ENCODE results near the gene ZNF428.
"Not testable (repeated sequence)": the region's sequence is repeated elsewhere in the genome, so short reads cannot be mapped to it uniquely, and the experiment has no call there.

ZNF428 gene

GRCh38 chr19:43616954-43617353 lies 2.5 kb downstream of the ZNF428 start:
- no peak for DNase-seq (ENCODE audit: low read depth, low spot score)

DNA sequence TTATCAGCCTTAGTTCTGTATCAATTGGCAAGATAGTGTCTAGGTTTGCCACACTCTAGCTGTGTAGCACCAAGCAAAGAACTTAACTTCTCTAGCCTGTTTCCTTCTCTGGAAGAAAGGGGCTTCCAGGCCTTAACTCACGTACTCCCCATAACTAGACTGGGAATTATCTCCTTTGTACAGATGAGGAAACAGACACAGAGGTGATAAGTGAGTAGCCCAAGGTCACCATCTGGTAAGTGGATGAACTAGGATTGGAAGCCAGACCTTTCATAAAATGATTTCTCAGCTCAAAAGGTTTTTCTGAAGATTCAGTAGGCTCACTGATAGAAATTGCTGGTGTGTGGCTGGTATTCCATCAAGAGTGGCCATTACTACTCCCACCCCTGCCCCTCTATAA lies 3.1 kb downstream of the ZNF428 start:
- DNase-seq (ENCODE audit: low read depth, low spot score): no peak

DNA sequence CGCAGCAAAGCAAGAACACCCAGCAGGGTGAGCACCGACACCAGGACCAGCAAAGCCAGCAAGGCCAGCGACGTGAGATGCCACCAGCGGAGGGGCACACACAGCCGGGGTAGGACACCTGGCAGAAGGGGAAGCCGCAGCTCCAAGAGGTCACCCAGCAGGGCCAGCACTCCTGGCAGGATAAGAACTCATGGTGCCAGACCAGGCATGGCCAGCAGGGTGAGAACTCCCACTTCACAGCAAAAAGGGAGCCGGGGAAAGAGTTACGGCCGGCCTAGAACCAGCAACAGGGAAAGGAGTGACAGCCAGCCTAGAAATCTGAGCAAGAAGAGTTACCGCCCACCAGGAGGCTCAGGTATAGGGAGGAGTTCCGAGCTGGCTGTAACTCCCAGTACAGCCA lies 7.1 kb downstream of the ZNF428 start:
- DNase-seq (ENCODE audit: low read depth, low spot score): no peak

DNA sequence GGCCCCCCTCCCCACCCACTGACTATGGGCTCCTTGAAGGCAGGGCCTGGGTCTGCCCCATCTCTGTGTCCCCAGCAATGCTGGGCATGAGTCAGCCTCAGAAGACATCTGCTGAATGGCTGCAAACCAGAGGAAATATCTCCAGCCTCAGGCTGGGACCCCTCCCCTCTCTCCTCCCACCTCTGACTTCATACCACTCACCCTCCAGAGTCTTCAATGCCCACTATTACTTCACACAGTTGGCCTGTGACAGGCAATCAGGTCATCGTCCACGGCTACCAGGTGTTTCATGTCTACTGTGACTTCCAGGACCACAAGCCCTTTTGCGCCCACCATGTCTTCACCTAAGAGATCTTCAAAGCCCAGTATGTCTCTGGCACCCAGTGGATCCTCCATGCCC lies 7.6 kb downstream of the ZNF428 start, which contains the start of gene SRRM5:
SRRM5 (plus strand) TSS at position 301 of the 400 bp plus-strand sequence; CDS start at position 335, 34 bp downstream.
- no peak for DNase-seq (ENCODE audit: low read depth, low spot score)

DNA sequence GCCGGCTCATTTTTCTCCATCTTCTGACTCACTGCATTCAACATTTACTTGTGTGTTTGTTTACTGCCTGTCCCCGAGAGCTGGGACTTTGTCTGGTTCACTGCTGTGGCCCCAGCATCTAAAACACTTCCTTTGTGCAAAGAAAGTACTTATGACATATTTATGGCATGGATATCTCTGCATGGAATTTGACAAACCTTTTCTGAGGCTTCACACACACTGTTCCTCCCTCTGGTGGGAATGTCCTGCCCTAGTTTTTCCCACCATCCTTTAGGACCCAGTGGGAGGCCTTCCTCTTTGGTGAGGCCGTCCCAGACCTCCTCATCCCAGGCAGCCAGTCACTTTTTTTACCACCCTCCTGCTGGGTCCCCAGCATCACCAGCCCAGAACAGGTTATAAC lies 8.9 kb downstream of the ZNF428 start:
- peak; percentile 60 for DNase-seq (ENCODE audit: low read depth, low spot score)

DNA sequence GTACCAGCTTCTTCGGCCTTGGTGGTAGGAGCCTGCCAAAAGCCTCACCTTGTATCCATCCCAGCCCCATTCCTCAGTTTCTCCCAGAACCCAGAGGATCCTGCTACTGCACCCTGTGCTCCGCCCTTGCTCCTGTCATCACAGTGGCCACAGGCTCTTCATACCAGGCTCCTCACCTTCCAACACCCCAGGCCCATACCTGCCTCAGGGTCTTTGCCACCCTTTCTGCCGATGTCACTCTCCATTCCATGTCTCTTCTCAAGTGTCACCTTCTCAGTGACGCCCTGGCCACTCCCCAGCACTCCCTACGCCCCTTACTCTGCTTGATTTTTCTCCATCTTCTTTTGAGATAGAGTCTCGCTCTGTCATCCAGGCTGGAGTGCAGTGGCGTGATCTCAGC lies 9.6 kb downstream of the ZNF428 start:
- no peak for DNase-seq (ENCODE audit: low read depth, low spot score)

GRCh38 chr19:43607238-43608205 lies 11.9 kb downstream of the ZNF428 start:
- DNase-seq (ENCODE audit: low read depth, low spot score): no peak

DNA sequence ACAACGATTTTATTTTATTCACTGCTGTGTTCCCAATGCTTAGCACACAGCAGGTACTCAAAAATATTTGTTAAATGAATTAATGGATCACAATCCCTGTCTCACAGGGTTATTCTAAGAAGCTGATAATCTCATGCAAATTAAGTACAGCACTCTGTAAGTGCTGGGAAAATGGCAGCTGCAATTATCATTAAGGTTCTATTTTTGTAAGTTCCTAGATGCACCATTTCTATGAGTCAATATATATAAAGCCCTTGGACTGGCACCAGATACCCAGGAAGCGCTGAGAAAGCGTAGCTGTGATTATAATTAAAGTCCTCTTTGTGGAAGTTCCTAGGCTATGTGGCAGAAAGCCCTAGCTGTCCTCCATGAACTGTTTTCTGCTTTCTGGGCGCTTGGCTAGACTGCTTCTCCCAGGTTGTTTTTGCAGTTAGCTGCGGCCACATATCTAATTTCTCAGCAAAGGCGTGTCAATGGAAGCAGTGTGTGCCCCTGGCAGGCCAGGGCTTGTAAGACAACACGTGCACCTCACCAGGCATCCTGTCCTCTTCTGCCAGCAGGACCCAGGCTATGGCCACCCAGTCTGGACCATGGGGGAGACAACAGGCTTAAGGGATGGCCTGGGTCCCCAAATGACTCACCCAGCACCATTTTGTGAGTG lies 12.7 kb downstream of the ZNF428 start:
- no peak for DNase-seq (ENCODE audit: low read depth, low spot score)

GRCh38 chr19:43605875-43606568 lies 13.4 kb downstream of the ZNF428 start:
- no peak for DNase-seq (ENCODE audit: low read depth, low spot score)

GRCh38 chr19:43600326-43600725 lies 19.1 kb downstream of the ZNF428 start:
- DNase-seq (ENCODE audit: low read depth, low spot score): not testable (repeated sequence)

- no peak for DNase-seq (ENCODE audit: low read depth, low spot score)
These were observed 19.7 kb downstream of the ZNF428 start for GRCh38 chr19:43599635-43600295.

DNA sequence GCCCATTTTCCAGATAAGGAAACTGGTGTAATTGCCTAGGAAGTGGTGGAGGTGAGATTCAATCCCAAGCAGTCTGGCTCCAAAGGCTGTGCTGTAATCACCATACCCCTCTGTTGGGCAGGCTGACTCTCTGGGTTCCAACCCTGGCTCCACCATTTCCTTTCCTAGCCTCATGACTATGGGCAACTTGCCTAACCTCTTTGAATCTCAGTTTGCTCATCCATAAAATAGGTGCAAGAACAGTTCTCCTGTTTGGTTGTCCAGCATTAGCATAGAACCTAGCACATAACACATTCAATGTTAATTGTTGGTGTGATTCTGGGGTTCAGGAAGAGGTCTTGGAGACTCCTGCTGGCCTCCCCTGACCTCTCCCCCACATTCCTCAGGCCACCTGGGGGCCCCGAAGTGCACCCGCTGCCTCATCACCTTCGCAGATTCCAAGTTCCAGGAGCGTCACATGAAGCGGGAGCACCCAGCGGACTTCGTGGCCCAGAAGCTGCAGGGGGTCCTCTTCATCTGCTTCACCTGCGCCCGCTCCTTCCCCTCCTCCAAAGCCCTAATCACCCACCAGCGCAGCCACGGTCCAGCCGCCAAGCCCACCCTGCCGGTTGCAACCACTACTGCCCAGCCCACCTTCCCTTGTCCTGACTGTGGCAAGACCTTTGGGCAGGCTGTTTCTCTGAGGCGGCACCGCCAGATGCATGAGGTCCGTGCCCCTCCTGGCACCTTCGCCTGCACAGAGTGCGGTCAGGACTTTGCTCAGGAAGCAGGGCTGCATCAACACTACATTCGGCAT lies 20.8 kb downstream of the ZNF428 start:
- DNase-seq (ENCODE audit: low read depth, low spot score): no peak

- DNase-seq (ENCODE audit: low read depth, low spot score): no peak
These were observed 21.6 kb downstream of the ZNF428 start for GRCh38 chr19:43597876-43598275.

DNA sequence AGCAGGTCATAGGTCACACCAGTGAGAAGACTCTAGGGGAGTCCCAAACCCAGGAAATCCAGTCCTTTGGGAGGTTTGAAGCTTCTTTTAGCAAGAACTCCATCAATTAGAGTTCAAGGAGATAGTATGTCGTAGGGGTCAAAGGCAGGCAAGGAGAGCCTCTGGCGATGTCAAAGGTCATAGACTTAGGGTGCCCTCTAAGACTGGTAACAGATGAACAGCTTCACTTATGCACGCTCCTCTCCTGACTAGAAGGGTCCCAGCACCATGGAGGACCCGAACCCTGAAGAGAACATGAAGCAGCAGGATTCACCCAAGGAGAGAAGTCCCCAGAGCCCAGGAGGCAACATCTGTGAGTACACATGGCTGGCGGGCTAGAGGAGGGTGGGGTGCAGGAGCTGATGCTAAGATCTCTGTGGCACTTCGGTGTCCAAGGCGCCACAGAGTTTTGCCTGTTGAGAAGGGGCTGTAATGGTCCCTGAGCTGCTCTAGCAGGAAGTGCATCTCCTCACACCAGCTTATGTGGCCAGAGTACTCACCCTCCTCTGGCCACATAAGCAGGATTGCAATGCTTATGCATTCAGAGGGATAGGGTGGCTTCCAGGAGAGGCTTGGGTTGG lies 22.5 kb downstream of the ZNF428 start:
- DNase-seq (ENCODE audit: low read depth, low spot score): no peak

GRCh38 chr19:43595999-43596841 lies 23.2 kb downstream of the ZNF428 start, which contains the start of the genes IRGQ and ZNF576:
IRGQ (minus strand) TSS chr19:43596134; CDS start chr19:43595338, 796 bp downstream.
ZNF576 (plus strand) TSS chr19:43596595; CDS start chr19:43597109, 514 bp downstream.
- DNase-seq (ENCODE audit: low read depth, low spot score): peak; percentile 100

- DNase-seq (ENCODE audit: low read depth, low spot score): no peak
These were observed 23.8 kb downstream of the ZNF428 start for GRCh38 chr19:43595605-43595998.

GRCh38 chr19:43594710-43595604 lies 24.5 kb downstream of the ZNF428 start:
- peak; percentile 90 for DNase-seq (ENCODE audit: low read depth, low spot score)

DNA sequence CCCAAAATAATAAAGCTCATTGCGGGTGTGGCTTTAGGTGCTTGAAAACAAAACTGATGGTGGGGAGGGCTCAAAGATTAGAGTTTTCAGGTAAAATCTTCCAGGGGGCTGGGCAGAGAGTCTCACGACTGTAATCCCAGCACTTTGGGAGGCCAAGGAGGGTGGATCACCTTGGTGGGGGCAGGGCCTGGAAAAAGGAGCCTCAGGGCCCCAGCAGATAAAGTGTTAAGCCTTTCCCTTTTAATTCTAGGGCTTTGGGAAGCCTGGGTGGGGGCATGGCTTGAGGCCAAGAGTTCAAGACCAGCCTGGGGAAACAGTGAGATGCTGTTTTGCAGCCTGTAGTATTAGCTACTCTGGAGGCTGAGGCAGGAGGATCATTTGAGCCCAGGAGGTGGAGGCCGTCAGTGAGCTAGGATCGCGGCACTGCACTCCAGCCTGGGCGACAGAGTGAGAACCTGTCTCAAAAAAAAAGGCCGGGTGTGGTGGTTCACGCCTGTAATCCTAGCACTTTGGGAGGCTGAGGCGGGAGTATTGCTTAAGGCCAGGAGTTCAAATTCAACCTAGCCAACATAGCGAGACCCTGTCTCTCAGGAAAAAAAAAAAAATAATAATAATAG lies 25.2 kb downstream of the ZNF428 start:
- DNase-seq (ENCODE audit: low read depth, low spot score): no peak
